Mesodermal cell (in vitro differentiated cells): Measurements from ENCODE around the gene CFAP74.

Experiments used
- H3K27ac ChIP-seq: 2 replicates; pipeline ENCODE4 v1.7.0; 2013; ENCODE audit warnings: mild to moderate bottlenecking, low read depth, low read length, moderate library complexity; ENCODE audit not compliant: severe bottlenecking
- H3K36me3 ChIP-seq: 2 replicates; pipeline ENCODE4 v1.7.1; 2013; ENCODE audit warnings: mild to moderate bottlenecking, low read length, moderate library complexity; ENCODE audit not compliant: control insufficient read depth, insufficient read depth
- H3K4me1 ChIP-seq: one replicate; pipeline ENCODE4 v1.7.1; 2013; ENCODE audit warnings: mild to moderate bottlenecking, low read length; ENCODE audit not compliant: insufficient read depth, control insufficient read depth, poor library complexity, severe bottlenecking
- H3K4me3 ChIP-seq: 2 replicates; pipeline ENCODE4 v1.7.0; 2013; ENCODE audit warnings: low read length, control low read depth, mild to moderate bottlenecking; ENCODE audit not compliant: insufficient read depth, poor library complexity, severe bottlenecking; ENCODE audit errors: extremely low read depth
- H3K9me3 ChIP-seq: 2 replicates; pipeline ENCODE4 v1.7.1; 2013; ENCODE audit warnings: mild to moderate bottlenecking, low read length, moderate library complexity; ENCODE audit not compliant: control insufficient read depth
- WGBS, 2 experiments: methylation state at CpG; one replicate each; pipeline ENCODE4 v1.1.5; 2013; ENCODE audit warnings: missing lambda C conversion rate in 2 of 2; ENCODE audit not compliant: insufficient coverage in 2 of 2; 5-methylcytosine and 5-hydroxymethylcytosine counted together

Gene CFAP74

GRCh38 chr1:2025491-2025981 is 21.9 kb upstream of the CFAP74 start:
- WGBS, 2 experiments: 91 to 95% methylated on average over 29 to 32 of the region's 39 CpGs
- H3K4me3 ChIP-seq: no peak overlapping the region
- no peaks in the 10 kb centered on the region for H3K4me1 ChIP-seq
- H3K27ac ChIP-seq: no peak overlapping the region
- no peaks in the 10 kb centered on the region for H3K9me3 ChIP-seq
- no peaks in the 10 kb centered on the region for H3K36me3 ChIP-seq

- Histone ChIP-seq H3K9me3 (no peaks in the 10 kb centered on the region), H3K36me3 (no peaks in the 10 kb centered on the region), H3K4me1 (no peaks in the 10 kb centered on the region), H3K27ac (no peak overlapping the region), H3K4me3 (no peak overlapping the region)
- WGBS, 2 experiments: 87 to 93% methylated on average over 18 of the region's 18 CpGs
Measured at GRCh38 chr1:2024887-2025286, 21.3 kb upstream of the CFAP74 start.

- H3K36me3 ChIP-seq: no peaks in the 10 kb centered on the region
- no peaks in the 10 kb centered on the region for H3K4me1 ChIP-seq
- H3K9me3 ChIP-seq: no peaks in the 10 kb centered on the region
- H3K27ac ChIP-seq: no peak overlapping the region
- H3K4me3 ChIP-seq: no peak overlapping the region
- 94 to 96% methylated on average over 6 to 9 of the region's 10 CpGs for WGBS, 2 experiments
Measured at GRCh38 chr1:2024451-2024850, 20.9 kb upstream of the CFAP74 start.

GRCh38 chr1:2023187-2023586 is 19.6 kb upstream of the CFAP74 start:
- Histone ChIP-seq H3K4me1 (no peaks in the 10 kb centered on the region), H3K4me3 (no peak overlapping the region), H3K36me3 (no peaks in the 10 kb centered on the region), H3K9me3 (no peaks in the 10 kb centered on the region), H3K27ac (no peak overlapping the region)
- WGBS, 2 experiments: 85 to 93% methylated on average over 8 to 9 of the region's 9 CpGs

- 79 to 80% methylated on average over 17 to 18 of the region's 21 CpGs for WGBS, 2 experiments
- H3K36me3 ChIP-seq: no peaks in the 10 kb centered on the region
- H3K9me3 ChIP-seq: no peaks in the 10 kb centered on the region
Measured at GRCh38 chr1:2022063-2022770, 18.6 kb upstream of the CFAP74 start.

GRCh38 chr1:2021550-2021949 is 18.0 kb upstream of the CFAP74 start:
- H3K27ac ChIP-seq: no peak overlapping the region
- no peak overlapping the region for H3K4me3 ChIP-seq
- H3K4me1 ChIP-seq: no peaks in the 10 kb centered on the region
- WGBS, 2 experiments: 91 to 92% methylated on average over 11 to 22 of the region's 25 CpGs
- H3K9me3 ChIP-seq: no peaks in the 10 kb centered on the region
- no peaks in the 10 kb centered on the region for H3K36me3 ChIP-seq

More at GRCh38 chr1:2022063-2022770, 18.6 kb upstream of the CFAP74 start:
- no peak overlapping the region for H3K4me3 ChIP-seq
- H3K27ac ChIP-seq: no peak overlapping the region
- H3K4me1 ChIP-seq: no peaks in the 10 kb centered on the region

- Histone ChIP-seq H3K4me3 (no peak overlapping the region), H3K27ac (no peak overlapping the region), H3K9me3 (no peaks in the 10 kb centered on the region), H3K36me3 (no peaks in the 10 kb centered on the region), H3K4me1 (no peaks in the 10 kb centered on the region)
- WGBS, 2 experiments: 88 to 92% methylated on average over 10 to 11 of the region's 11 CpGs
Measured at GRCh38 chr1:2020310-2020655, 16.7 kb upstream of the CFAP74 start.

- H3K36me3 ChIP-seq: no peaks in the 10 kb centered on the region
- H3K4me3 ChIP-seq: peak overlapping the region; percentile 14
- WGBS, 2 experiments: 11 to 18% methylated on average over 40 to 48 of the region's 61 CpGs
- H3K27ac ChIP-seq: no peak overlapping the region
- peaks cover 5% of the 10 kb centered on the region for H3K4me1 ChIP-seq
- no peaks in the 10 kb centered on the region for H3K9me3 ChIP-seq
Measured at GRCh38 chr1:2019571-2020309, 16.2 kb upstream of the CFAP74 start.

GRCh38 chr1:2019172-2019543 is 15.6 kb upstream of the CFAP74 start, which contains the start of gene GABRD:
Gene GABRD, plus strand, starts transcription at chr1:2019345. Its CDS starts 79 bp downstream, at chr1:2019424.
- Histone ChIP-seq H3K9me3 (no peaks in the 10 kb centered on the region), H3K4me3 (peak within 1 kb of the TSS; percentile 14), H3K27ac (no peak within 1 kb of the TSS), H3K4me1 (peaks cover 6% of the 10 kb centered on the region), H3K36me3 (no peaks in the 10 kb centered on the region)
- WGBS, 2 experiments: 0 to 1% methylated on average over 17 to 44 of the region's 60 CpGs

- H3K4me3 ChIP-seq: no peak overlapping the region
- H3K4me1 ChIP-seq: peaks cover 6% of the 10 kb centered on the region
- no peak overlapping the region for H3K27ac ChIP-seq
- 29 to 34% methylated on average over 28 to 30 of the region's 48 CpGs for WGBS, 2 experiments
- no peaks in the 10 kb centered on the region for H3K36me3 ChIP-seq
- H3K9me3 ChIP-seq: no peaks in the 10 kb centered on the region
Measured at GRCh38 chr1:2018217-2019171, 14.9 kb upstream of the CFAP74 start.
